ENCODE results near the gene RAB24.

DNA sequence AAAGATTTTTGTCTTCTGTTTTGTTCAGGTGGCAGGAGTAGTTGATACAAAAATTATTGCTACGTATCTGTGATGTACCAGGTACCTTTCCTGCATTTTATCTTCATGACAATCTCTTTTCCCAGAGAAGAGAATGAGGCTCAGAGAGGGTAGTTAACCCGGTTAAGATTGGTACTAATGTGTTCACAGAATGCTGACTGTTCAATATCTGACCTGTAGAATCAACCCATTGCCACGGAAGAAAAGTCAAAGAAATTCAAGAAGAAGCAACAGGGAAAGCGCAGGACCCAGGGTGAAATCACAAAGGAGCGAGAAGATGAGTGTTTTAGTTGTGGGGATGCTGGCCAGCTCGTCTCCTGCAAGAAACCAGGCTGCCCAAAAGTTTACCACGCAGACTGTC, 11.8 kb downstream of the RAB24 start:
- TF ChIP-seq, protein P1, sequence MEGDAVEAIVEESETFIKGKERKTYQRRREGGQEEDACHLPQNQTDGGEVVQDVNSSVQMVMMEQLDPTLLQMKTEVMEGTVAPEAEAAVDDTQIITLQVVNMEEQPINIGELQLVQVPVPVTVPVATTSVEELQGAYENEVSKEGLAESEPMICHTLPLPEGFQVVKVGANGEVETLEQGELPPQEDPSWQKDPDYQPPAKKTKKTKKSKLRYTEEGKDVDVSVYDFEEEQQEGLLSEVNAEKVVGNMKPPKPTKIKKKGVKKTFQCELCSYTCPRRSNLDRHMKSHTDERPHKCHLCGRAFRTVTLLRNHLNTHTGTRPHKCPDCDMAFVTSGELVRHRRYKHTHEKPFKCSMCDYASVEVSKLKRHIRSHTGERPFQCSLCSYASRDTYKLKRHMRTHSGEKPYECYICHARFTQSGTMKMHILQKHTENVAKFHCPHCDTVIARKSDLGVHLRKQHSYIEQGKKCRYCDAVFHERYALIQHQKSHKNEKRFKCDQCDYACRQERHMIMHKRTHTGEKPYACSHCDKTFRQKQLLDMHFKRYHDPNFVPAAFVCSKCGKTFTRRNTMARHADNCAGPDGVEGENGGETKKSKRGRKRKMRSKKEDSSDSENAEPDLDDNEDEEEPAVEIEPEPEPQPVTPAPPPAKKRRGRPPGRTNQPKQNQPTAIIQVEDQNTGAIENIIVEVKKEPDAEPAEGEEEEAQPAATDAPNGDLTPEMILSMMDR (conservative IDR thresholded peaks at IDR 0.05; ENCODE audit: low read depth, low read length), result no peak
- TF ChIP-seq EZH2 (IDR thresholded peaks at IDR 0.05; ENCODE audit: low read length, unreplicated experiment), result no peak
- TF ChIP-seq EZH2phosphoT487 (IDR thresholded peaks at IDR 0.05; ENCODE audit: borderline replicate concordance, low read length), result no peak

Measured in PC-3 (cell line).